HG02981 (cell line): ENCODE measurements around the gene MON1B.
"Not testable (repeated sequence)": the region's sequence is repeated elsewhere in the genome, so short reads cannot be mapped to it uniquely, and the experiment has no call there.

ENCODE experiments used
- ATAC-seq: cut with Tn5 transposase; IDR thresholded peaks from one replicate; pipeline ENCODE4 v1.9.1; 2021; ENCODE audit warnings: mild to moderate bottlenecking, moderate library complexity; ENCODE audit not compliant: unreplicated experiment

MON1B gene

DNA sequence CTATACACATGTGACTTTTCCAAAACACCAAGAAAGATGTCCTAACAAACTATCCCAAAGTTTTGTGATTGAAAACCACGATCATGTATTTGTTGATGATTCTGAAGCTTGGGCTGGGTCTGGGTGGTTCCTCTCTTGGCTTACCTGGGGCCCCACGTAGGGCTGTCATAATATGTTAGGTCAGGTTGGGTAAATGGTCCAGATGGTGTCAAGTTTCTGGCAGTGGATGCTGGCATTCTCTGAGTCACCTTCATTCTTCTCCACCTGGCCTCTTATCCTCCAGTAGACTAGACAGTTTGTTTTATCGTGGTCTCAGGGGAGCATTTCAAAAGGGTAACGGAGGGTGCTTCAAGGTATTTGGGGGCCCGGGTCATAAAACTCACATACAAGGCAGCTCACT, 47.6 kb downstream of the MON1B start:
- ATAC-seq, result no peak

DNA sequence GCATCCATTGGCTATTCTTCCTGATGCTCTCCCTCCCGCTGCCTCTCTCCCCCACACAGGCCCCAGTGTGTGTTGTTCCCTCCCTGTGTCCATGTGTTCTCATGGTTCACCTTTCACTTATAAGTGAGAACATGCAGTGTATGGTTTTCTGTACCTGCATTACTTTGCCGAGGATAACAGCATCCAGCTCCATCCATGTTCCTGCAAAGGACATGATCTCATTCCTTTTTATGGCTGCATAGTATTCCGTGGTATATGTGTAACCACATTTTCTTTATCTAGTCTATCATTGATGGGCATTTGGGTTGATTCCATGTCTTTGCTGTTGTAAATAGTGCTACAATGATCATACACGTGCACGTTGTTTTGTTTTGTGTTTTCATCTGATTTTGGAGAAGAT, 51.5 kb downstream of the MON1B start:
- ATAC-seq, result not testable (repeated sequence)

DNA sequence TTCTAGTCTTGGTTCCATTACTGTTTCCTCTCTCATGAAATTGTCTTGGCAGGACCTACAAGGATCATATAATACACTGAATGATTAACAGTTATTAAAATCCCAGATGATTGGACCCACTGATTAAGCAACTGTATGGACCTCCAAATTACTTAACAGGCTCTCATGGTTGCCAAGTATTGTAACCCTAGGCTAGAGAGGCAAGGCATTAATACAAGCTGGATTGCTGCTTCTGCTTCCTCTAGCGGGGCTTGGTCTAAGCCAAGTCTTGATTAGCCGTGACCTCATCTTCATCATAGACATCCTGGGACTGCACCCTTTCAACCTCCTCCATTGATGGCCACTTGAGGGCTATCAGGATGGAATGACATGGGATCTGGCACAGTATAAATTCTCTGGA, 55.2 kb downstream of the MON1B start:
- ATAC-seq, result no peak

DNA sequence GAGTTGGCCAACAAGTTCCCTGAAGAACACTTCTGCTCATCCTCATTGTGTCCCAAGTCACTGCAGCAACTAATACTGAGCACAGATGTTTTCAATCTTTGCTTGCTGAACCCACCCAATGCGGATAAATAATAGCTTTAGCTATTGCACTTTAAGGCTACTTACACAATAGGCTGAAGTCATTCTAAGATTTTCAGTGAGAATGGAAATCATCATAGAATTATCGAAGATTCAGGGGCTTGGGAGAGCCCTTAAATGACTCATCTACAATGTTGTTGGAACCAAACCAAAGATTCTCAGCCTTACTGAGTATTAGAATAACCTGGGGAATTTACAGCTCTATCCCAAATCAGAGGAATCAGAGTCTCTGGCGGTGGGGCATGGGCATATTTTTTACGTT, 59.4 kb downstream of the MON1B start:
- no peak for ATAC-seq
